Loucy (cell line): ENCODE results near the gene KRTAP17-1.
A peak's percentile ranks its signal among the peaks of the same experiment; 100 is the strongest.
"Not testable (repeated sequence)": the region's sequence is repeated elsewhere in the genome, so short reads cannot be mapped to it uniquely, and the experiment has no call there.

Source experiments
- H2AFZ ChIP-seq: fragments of 200-600 bp; sonication (generic); 2 replicates; pipeline ENCODE4 v1.6.0; 2016; ENCODE audit warnings: antibody characterized with exemption, mild to moderate bottlenecking, low read length, moderate library complexity
- H3F3A ChIP-seq: fragments of 200-600 bp; 2 replicates; pipeline ENCODE4 v1.6.0; 2016; ENCODE audit warnings: antibody characterized with exemption, low read depth, mild to moderate bottlenecking
- H3K27me3 ChIP-seq: fragments of 200-600 bp; sonication (generic); 2 replicates; pipeline ENCODE4 v1.6.1; 2014; ENCODE audit warnings: low read length, mild to moderate bottlenecking; ENCODE audit not compliant: insufficient read depth, poor library complexity, severe bottlenecking
- H3K36me3 ChIP-seq: fragments of 200-600 bp; sonication (generic); 2 replicates; pipeline ENCODE4 v1.6.1; 2016; ENCODE audit warnings: low read length; ENCODE audit not compliant: insufficient read depth
- H3K4me1 ChIP-seq: fragments of 200-600 bp; sonication (generic); 2 replicates; pipeline ENCODE4 v1.5.1; 2014; ENCODE audit warnings: low read length, mild to moderate bottlenecking; ENCODE audit not compliant: insufficient read depth, poor library complexity, severe bottlenecking
- H3K4me2 ChIP-seq: fragments of 200-600 bp; sonication (generic); 2 replicates; pipeline ENCODE4 v1.6.0; 2014; ENCODE audit warnings: antibody characterized with exemption, low read length, low read depth, mild to moderate bottlenecking; ENCODE audit not compliant: poor library complexity, severe bottlenecking
- H3K4me3 ChIP-seq: fragments of 200-600 bp; sonication (generic); 2 replicates; pipeline ENCODE4 v1.5.1; 2014; ENCODE audit warnings: low read length, mild to moderate bottlenecking, mixed read lengths; ENCODE audit not compliant: poor library complexity, severe bottlenecking
- H3K79me2 ChIP-seq: fragments of 200-600 bp; sonication (generic); 2 replicates; pipeline ENCODE4 v1.6.1; 2014; ENCODE audit warnings: low read length; ENCODE audit not compliant: insufficient read depth
- H3K9ac ChIP-seq: fragments of 200-600 bp; sonication (generic); 2 replicates; pipeline ENCODE4 v1.6.0; 2014; ENCODE audit warnings: mild to moderate bottlenecking, low read depth, low read length, moderate library complexity; ENCODE audit not compliant: poor library complexity, severe bottlenecking
- H3K9me2 ChIP-seq: fragments of 200-600 bp; sonication (generic); replicated peaks from 2 replicates; pipeline ENCODE4 v1.6.1; 2016; ENCODE audit warnings: low read depth, low read length, mixed read lengths
- H3K9me3 ChIP-seq: fragments of 200-600 bp; sonication (generic); 2 replicates; pipeline ENCODE4 v1.6.1; 2014; ENCODE audit warnings: mild to moderate bottlenecking, antibody characterized with exemption, low read length, low read depth; ENCODE audit not compliant: insufficient read depth
- H4K20me1 ChIP-seq: fragments of 200-600 bp; sonication (generic); 2 replicates; pipeline ENCODE4 v1.6.0; 2014; ENCODE audit warnings: antibody characterized with exemption, low read length, mild to moderate bottlenecking; ENCODE audit not compliant: insufficient read depth, poor library complexity, severe bottlenecking
- EZH2phosphoT487 ChIP-seq: fragments of 200-600 bp; IDR thresholded peaks from 2 replicates; pipeline ENCODE4 v1.6.1; 2018; ENCODE audit warnings: antibody characterized with exemption, mild to moderate bottlenecking, moderate library complexity, borderline replicate concordance
- TF ChIP-seq, protein P1 (sequence below): fragments of 200-600 bp; sonication (generic); conservative IDR thresholded peaks from 2 replicates; pipeline ENCODE4 v1.5.1; 2014; ENCODE audit warnings: mild to moderate bottlenecking, antibody characterized with exemption, low read length

Gene KRTAP17-1

DNA sequence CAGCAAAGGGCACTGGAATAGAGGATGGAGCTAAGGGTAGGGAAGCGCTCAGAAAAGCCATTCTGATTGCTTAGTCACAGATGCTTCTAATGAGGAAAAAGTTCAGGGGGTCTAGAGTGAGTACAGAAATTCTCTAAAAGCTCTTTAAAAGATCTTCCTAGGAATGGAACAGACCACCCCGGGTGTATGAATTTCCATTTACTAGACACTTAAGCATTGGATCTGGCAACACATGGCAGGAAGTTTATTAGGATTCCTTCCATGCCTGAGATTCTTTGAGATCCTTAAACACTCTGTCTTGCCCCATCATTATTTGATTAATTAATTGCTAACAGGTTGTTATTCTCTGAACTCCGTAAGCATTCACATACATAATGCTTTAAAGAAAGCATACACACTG, 31.5 kb downstream of the KRTAP17-1 start:
- TF ChIP-seq, protein P1, sequence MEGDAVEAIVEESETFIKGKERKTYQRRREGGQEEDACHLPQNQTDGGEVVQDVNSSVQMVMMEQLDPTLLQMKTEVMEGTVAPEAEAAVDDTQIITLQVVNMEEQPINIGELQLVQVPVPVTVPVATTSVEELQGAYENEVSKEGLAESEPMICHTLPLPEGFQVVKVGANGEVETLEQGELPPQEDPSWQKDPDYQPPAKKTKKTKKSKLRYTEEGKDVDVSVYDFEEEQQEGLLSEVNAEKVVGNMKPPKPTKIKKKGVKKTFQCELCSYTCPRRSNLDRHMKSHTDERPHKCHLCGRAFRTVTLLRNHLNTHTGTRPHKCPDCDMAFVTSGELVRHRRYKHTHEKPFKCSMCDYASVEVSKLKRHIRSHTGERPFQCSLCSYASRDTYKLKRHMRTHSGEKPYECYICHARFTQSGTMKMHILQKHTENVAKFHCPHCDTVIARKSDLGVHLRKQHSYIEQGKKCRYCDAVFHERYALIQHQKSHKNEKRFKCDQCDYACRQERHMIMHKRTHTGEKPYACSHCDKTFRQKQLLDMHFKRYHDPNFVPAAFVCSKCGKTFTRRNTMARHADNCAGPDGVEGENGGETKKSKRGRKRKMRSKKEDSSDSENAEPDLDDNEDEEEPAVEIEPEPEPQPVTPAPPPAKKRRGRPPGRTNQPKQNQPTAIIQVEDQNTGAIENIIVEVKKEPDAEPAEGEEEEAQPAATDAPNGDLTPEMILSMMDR = no peak
- TF ChIP-seq EZH2phosphoT487 = no peak
- no peak overlapping the region for H3K9ac ChIP-seq
- H3K79me2 ChIP-seq = no peaks in the 10 kb centered on the region
- H4K20me1 ChIP-seq = no peaks in the 10 kb centered on the region
- no peaks in the 10 kb centered on the region for H3K36me3 ChIP-seq
- H3F3A ChIP-seq = no peaks in the 10 kb centered on the region
- no peaks in the 10 kb centered on the region for H3K27me3 ChIP-seq
- peak overlapping the region; percentile 49 for H3K4me2 ChIP-seq
- no peak overlapping the region for H3K4me3 ChIP-seq
- no peak overlapping the region for H2AFZ ChIP-seq
- H3K9me3 ChIP-seq = no peaks in the 10 kb centered on the region
- no peaks in the 10 kb centered on the region for H3K9me2 ChIP-seq
- H3K4me1 ChIP-seq = peaks cover 20% of the 10 kb centered on the region

DNA sequence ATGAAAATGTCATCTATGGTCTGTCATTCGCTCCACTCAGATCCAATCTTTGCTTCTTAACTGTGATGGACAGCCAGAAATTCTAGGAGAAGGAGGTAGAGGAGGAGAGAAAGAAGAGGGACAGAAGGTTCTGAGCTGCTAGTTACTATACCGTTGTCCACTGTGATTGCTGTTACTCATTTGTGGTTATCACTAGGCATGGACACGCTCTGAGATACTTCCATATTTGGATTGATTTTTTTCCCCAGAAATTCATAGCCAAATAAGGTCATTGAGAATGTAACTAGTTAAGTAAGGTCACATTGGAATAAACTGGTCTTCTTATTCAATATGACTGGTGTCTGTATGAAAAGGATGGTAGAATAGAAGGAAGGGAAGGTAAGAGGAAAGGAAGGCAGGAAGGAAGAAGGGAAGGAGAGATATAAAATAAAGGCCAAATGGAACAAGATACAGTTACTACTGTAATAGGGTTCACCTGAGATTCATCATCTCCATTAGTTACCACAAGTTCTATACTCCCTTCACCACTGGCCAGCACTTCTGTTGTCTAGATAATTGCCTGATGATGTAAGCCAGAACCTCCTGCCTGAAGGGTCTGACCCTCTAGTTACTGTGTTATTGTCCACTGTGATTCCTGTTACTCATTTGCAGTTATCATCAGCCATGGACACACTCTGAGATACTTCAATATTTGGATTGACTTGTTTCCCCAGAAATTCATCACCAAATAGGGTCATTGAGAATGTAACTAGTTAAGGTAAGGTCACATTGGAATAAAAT, 37.1 kb downstream of the KRTAP17-1 start:
- Histone ChIP-seq H3K79me2 (no peaks in the 10 kb centered on the region), H3K9ac (no peak overlapping the region), H4K20me1 (no peaks in the 10 kb centered on the region), H3K4me1 (peaks cover under 1% of the 10 kb centered on the region), H3F3A (no peaks in the 10 kb centered on the region), H3K4me3 (no peak overlapping the region), H3K36me3 (no peaks in the 10 kb centered on the region), H3K9me2 (no peaks in the 10 kb centered on the region), H3K9me3 (no peaks in the 10 kb centered on the region), H3K4me2 (no peak overlapping the region), H3K27me3 (no peaks in the 10 kb centered on the region), H2AFZ (no peak overlapping the region)
- TF ChIP-seq EZH2phosphoT487 = no peak

DNA sequence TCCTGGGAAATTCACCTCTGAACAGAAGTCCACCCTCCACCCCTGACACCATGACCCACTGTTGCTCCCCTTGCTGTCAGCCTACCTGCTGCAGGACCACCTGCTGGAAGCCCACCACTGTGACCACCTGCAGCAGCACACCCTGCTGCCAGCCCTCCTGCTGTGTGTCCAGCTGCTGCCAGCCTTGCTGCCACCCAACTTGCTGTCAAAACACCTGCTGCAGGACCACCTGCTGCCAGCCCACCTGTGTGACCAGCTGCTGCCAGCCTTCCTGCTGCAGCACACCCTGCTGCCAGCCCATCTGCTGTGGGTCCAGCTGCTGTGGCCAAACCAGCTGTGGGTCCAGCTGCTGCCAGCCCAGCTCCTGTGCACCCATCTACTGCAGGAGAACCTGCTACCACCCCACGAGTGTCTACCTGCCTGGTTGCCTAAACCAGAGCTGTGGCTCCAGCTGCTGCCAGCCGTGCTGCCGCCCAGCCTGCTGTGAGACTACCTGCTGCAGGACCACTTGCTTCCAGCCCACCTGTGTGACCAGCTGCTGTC, 39.8 kb downstream of the KRTAP17-1 start, which contains the start of gene KRTAP9-7:
Gene KRTAP9-7, plus strand, starts transcription at position 51 of the 543 bp plus-strand sequence. Its CDS starts 0 bp downstream, at position 51.
- H3F3A ChIP-seq, H4K20me1 ChIP-seq, H3K9ac ChIP-seq, H3K9me2 ChIP-seq, H3K4me2 ChIP-seq, H3K9me3 ChIP-seq, H3K4me1 ChIP-seq, H3K27me3 ChIP-seq, H3K4me3 ChIP-seq, H3K36me3 ChIP-seq, H2AFZ ChIP-seq, H3K79me2 ChIP-seq: not testable (repeated sequence)

DNA sequence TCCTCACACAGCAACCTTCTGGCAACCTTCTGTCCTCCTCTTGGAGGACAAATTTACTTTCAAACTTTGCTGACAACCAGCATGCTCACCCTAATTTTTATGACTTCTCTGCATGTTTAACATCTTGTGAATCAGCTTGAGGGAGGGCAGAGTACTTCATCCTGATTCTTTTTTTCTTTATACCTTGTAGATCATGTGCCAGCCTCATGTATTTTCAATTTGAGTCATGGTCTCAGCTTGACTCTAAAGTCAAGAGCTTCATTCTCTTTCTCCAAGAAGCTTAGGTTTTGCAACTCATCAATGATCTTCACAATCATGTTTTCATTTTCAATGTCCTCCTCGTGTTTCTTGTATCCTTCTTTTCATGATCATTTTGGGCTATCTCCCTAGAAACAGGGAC, 43.7 kb downstream of the KRTAP17-1 start:
- H3K79me2 ChIP-seq = no peaks in the 10 kb centered on the region
- H3K4me1 ChIP-seq = no peaks in the 10 kb centered on the region
- H3K4me3 ChIP-seq = no peak overlapping the region
- H3K27me3 ChIP-seq = no peaks in the 10 kb centered on the region
- H3F3A ChIP-seq = no peaks in the 10 kb centered on the region
- no peaks in the 10 kb centered on the region for H3K36me3 ChIP-seq
- H3K4me2 ChIP-seq = no peak overlapping the region
- H2AFZ ChIP-seq = no peak overlapping the region
- H3K9me3 ChIP-seq = no peaks in the 10 kb centered on the region
- no peaks in the 10 kb centered on the region for H3K9me2 ChIP-seq
- H4K20me1 ChIP-seq = no peaks in the 10 kb centered on the region
- TF ChIP-seq, protein P1 = no peak
- TF ChIP-seq EZH2phosphoT487 = no peak
- H3K9ac ChIP-seq = no peak overlapping the region

DNA sequence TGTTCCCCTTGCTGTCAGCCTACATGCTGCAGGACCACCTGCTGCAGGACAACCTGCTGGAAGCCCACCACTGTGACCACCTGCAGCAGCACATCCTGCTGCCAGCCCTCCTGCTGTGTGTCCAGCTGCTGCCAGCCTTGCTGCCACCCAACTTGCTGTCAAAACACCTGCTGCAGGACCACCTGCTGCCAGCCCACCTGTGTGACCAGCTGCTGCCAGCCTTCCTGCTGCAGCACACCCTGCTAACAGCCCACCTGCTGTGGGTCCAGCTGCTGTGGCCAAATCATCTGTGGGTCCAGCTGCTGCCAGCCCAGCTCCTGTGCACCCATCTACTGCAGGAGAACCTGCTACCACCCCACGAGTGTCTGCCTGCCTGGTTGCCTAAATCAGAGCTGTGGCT, 44.2 kb downstream of the KRTAP17-1 start:
- H4K20me1 ChIP-seq, H3F3A ChIP-seq, H3K9me2 ChIP-seq, H3K27me3 ChIP-seq, H3K79me2 ChIP-seq, H2AFZ ChIP-seq, H3K4me3 ChIP-seq, H3K9me3 ChIP-seq, H3K4me2 ChIP-seq, H3K9ac ChIP-seq, H3K36me3 ChIP-seq, H3K4me1 ChIP-seq: not testable (repeated sequence)
